WERI-Rb-1 (cell line): ENCODE data around the gene SPINK9.

Source experiments
- DNase-seq: peaks from one replicate; pipeline ENCODE4 v3.0.0-alpha.2; 2020
- H3K27ac ChIP-seq: fragments of 250-450 bp; sonication (Bioruptor Pico); 2 replicates; pipeline ENCODE4 v1.5.1; 2020; ENCODE audit warnings: mild to moderate bottlenecking, moderate library complexity
- H3K27me3 ChIP-seq: fragments of 250-450 bp; sonication (Bioruptor Pico); 2 replicates; pipeline ENCODE4 v1.5.1; 2021; ENCODE audit warnings: mild to moderate bottlenecking, low read depth, moderate library complexity; ENCODE audit not compliant: insufficient read depth, severe bottlenecking
- H3K36me3 ChIP-seq: fragments of 250-450 bp; sonication (Bioruptor Pico); 2 replicates; pipeline ENCODE4 v1.5.1; 2020; ENCODE audit warnings: mild to moderate bottlenecking, moderate library complexity
- H3K4me3 ChIP-seq: 2 replicates; pipeline ENCODE4 v1.5.1; 2011; ENCODE audit warnings: low read depth, mild to moderate bottlenecking, control low read depth, low read length
- H3K9me3 ChIP-seq: fragments of 250-450 bp; sonication (Bioruptor Pico); 2 replicates; pipeline ENCODE4 v1.5.1; 2021; ENCODE audit warnings: mild to moderate bottlenecking, moderate library complexity; ENCODE audit not compliant: severe bottlenecking
- TF ChIP-seq, protein P1 (sequence below): IDR thresholded peaks from 2 replicates; pipeline ENCODE4 v1.5.1; 2011; ENCODE audit warnings: low read depth, mild to moderate bottlenecking, control low read depth, inconsistent platforms, low read length

SPINK9 gene

DNA sequence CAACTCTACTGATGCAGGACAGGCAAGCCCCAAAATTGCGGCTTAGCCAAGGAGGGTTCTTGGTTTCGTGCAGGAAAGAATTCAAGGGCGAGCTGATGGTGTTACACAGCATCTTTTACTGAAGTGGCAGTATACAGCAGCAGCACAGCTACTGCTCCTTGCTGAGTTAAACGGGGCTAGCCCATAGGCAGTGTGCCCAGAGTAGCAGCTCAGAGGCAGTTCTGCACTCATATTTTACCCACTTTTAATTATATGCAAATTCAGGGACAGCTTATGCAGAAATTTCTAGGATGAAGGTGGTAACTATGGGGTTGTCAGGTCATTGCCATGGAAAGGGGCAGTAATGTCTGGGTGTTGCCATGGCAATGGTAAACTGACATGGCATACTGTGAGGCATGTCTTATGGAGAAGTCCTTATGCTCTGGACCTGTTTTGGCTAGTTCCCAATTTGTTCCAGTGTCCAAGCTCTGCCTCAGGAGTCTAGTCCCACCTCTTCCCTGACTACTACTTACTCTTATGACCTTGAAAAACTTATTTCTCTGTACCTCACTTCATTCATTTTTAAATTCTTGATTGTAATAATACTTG lies 2.0 kb upstream of the SPINK9 start:
- no peak for DNase-seq
- H3K36me3 ChIP-seq, result no peaks in the 10 kb centered on the region
- no peaks in the 10 kb centered on the region for H3K27me3 ChIP-seq
- TF ChIP-seq, protein P1, sequence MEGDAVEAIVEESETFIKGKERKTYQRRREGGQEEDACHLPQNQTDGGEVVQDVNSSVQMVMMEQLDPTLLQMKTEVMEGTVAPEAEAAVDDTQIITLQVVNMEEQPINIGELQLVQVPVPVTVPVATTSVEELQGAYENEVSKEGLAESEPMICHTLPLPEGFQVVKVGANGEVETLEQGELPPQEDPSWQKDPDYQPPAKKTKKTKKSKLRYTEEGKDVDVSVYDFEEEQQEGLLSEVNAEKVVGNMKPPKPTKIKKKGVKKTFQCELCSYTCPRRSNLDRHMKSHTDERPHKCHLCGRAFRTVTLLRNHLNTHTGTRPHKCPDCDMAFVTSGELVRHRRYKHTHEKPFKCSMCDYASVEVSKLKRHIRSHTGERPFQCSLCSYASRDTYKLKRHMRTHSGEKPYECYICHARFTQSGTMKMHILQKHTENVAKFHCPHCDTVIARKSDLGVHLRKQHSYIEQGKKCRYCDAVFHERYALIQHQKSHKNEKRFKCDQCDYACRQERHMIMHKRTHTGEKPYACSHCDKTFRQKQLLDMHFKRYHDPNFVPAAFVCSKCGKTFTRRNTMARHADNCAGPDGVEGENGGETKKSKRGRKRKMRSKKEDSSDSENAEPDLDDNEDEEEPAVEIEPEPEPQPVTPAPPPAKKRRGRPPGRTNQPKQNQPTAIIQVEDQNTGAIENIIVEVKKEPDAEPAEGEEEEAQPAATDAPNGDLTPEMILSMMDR, result no peak
- H3K9me3 ChIP-seq, result peaks cover 4% of the 10 kb centered on the region
- H3K4me3 ChIP-seq, result no peak overlapping the region
- no peak overlapping the region for H3K27ac ChIP-seq

DNA sequence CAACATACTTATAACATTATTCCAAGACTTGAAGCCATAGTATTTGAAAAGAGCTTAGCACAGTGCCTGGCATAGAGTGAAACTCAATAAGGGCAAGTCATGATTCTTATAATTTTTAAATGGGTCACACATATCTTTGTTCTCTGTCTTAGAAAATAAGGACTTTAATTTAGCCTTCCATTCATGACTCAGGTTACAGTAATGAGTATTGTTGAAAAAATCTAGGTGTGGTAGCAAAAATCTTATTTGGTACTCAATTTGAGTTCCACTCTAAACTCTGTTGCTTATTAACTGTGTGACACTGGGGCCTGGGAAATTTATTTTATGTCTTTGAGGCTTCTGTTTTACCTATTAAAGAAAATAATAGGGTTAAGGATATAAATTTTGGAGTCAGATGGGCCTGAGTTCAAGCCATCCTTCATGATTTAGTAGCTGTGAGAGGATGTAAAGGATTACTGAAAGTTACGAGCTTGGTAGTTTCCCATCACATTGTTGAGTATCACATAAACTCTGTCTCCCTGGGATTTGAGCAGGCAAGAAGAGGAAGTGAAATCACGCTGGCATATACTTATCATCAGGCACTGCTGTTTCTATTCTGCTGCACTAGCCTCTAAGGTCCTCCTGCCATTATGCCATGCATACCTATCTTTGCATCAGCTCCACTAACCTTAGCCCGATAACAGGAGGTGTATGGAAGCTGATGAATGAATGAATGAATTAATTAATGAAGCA lies 1.5 kb downstream of the SPINK9 start:
- no peak overlapping the region for H3K27ac ChIP-seq
- H3K36me3 ChIP-seq, result no peaks in the 10 kb centered on the region
- TF ChIP-seq, protein P1, result no peak
- DNase-seq, result no peak
- H3K27me3 ChIP-seq, result no peaks in the 10 kb centered on the region
- H3K4me3 ChIP-seq, result no peak overlapping the region
- H3K9me3 ChIP-seq, result no peaks in the 10 kb centered on the region

DNA sequence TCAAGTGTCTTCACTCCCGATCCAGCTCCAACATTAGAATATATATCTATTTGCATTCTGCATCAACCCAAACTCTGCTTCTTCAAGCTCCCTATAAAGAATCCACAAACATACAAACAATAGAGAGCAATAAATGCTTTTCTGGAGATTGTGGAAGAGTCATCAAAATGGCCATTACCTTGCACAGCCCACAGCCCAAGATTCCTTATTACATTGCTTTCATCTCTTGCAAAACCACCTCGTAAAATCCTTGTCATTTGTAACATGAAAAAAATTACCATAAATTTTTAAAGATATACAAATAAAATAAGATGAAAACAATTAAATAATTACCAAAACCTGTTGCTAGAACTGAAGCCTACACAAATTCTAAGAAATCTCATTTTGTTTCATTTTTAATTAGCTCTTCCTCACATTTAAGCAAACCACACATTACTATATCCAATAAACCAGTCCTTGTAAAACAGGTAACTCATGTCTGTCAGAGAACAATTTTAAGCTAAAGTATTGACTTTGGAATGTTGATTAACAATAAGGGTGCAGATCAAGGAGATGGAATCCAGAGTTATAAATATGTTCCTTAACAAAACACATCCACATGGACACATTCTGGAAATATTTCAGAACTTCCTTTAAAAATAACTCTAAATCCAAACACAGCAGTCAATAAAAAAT lies 7.1 kb downstream of the SPINK9 start:
- H3K36me3 ChIP-seq, result no peaks in the 10 kb centered on the region

GRCh38 chr5:148343046-148343407 lies 7.7 kb downstream of the SPINK9 start:
- DNase-seq, result no peak
- H3K27ac ChIP-seq, result no peak overlapping the region
- TF ChIP-seq, protein P1, result no peak
- no peaks in the 10 kb centered on the region for H3K9me3 ChIP-seq
- no peaks in the 10 kb centered on the region for H3K36me3 ChIP-seq
- H3K4me3 ChIP-seq, result no peak overlapping the region
- H3K27me3 ChIP-seq, result no peaks in the 10 kb centered on the region

More for the DNA sequence above, 7.1 kb downstream of the SPINK9 start:
- no peak for DNase-seq
- no peak overlapping the region for H3K27ac ChIP-seq
- TF ChIP-seq, protein P1, result no peak
- no peak overlapping the region for H3K4me3 ChIP-seq
- no peaks in the 10 kb centered on the region for H3K27me3 ChIP-seq
- no peaks in the 10 kb centered on the region for H3K9me3 ChIP-seq

DNA sequence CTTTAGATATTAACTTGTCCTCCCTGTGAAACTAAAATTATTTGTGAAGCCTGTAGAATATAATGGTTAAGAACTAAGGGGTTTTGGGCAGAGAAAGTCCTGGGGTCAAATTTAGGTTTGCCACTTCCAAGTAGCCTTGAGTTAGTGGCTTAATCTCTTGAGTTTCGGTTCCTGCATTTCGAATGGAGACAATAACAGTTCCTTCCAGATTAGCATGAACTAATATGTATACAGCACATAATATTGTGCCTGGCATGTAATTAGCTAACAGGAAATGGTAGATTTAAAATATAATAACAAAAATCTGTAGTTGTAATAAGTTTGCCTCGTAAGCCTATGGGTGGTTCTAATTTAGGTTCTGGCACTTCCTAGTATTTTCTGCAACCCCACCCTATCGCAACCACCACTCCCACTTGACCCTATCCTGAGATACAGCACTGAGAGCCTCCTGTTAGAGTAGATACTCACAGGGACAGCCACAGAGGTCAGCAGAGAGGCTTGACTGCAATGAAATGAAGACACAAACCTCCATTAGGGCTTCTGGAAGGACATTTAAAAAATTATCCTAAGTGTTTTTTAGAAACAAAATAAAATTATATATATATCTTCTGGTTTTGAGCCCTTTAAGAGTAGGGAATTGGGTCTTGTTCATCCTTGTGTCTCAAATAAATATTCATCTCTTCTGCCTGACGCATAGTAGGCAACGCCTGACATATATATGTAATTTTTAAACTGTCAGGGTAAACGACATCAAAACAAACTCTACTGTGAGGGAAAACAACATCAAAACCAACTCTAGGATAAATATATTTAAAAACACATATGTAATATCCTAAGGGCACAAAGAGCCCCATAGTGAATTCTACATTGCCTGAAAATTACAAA lies 8.5 kb downstream of the SPINK9 start:
- TF ChIP-seq, protein P1, result no peak
- H3K27ac ChIP-seq, result no peak overlapping the region
- no peak overlapping the region for H3K4me3 ChIP-seq
- no peaks in the 10 kb centered on the region for H3K36me3 ChIP-seq
- H3K27me3 ChIP-seq, result no peaks in the 10 kb centered on the region
- DNase-seq, result no peak
- no peaks in the 10 kb centered on the region for H3K9me3 ChIP-seq
